CD4-positive, alpha-beta memory T cell (primary cell): ENCODE results near the gene IGFBPL1. TPM values are rescaled to one million over a fixed set of nuclear protein-coding genes. Genes with fewer than 3 reads are reported as not detected.
A peak's percentile ranks its signal among the peaks of the same experiment; 100 is the strongest.
"Not testable (repeated sequence)": the region's sequence is repeated elsewhere in the genome, so short reads cannot be mapped to it uniquely, and the experiment has no call there.

Experiments used
- CTCF ChIA-PET: fragments of 350-600 bp; sonication (Branson Sonifier 250); formaldehyde crosslinking; loops from one replicate; lab custom pipeline; 2021; ENCODE audit warnings: inconsistent platforms; ENCODE audit not compliant: partially characterized antibody; lab: Charles Lee
- POLR2A ChIA-PET: fragments of 350-600 bp; sonication (Branson Sonifier 250); formaldehyde crosslinking; loops from one replicate; lab custom pipeline; 2021; ENCODE audit not compliant: partially characterized antibody; lab: Charles Lee
- DNase-seq, 5 donors: peaks; one replicate each; pipeline versions ENCODE4 v3.0.0 to v3.0.0-alpha.2; 2020 to 2022; ENCODE audit warnings: mixed read lengths in 1 of 5
- H3K27ac ChIP-seq: one replicate; pipeline ENCODE4 v1.7.0; 2013; ENCODE audit warnings: low read depth, low read length
- H3K27me3 ChIP-seq: 2 replicates; pipeline ENCODE4 v1.7.0; 2013; ENCODE audit warnings: mild to moderate bottlenecking, low read length, moderate library complexity; ENCODE audit not compliant: insufficient read depth
- H3K36me3 ChIP-seq: 2 replicates; pipeline ENCODE4 v1.7.0; 2013; ENCODE audit warnings: mild to moderate bottlenecking, low read length, moderate library complexity; ENCODE audit not compliant: insufficient read depth
- H3K4me1 ChIP-seq: 2 replicates; pipeline ENCODE4 v1.7.0; 2013; ENCODE audit warnings: mild to moderate bottlenecking, low read length, moderate library complexity; ENCODE audit not compliant: insufficient read depth
- H3K4me3 ChIP-seq, 2 donors: one replicate each; pipeline ENCODE4 v1.7.0; 2013; ENCODE audit warnings: low read length in 2 of 2, mild to moderate bottlenecking in 1 of 2
- H3K9me3 ChIP-seq, 2 donors: one replicate each; pipeline ENCODE4 v1.7.0; 2013; ENCODE audit warnings: low read length in 2 of 2, control low read depth in 1 of 2; ENCODE audit not compliant: control insufficient read depth in 1 of 2
- H3K27ac Mint-ChIP-seq, 7 donors: one replicate each; pipeline ENCODE4 v1.8.0; 2020 to 2021; ENCODE audit warnings: mixed read lengths in 7 of 7, mild to moderate bottlenecking in 6 of 7, inconsistent platforms in 3 of 7, moderate library complexity in 3 of 7
- H3K27me3 Mint-ChIP-seq, 2 donors: one replicate each; pipeline ENCODE4 v1.8.0; 2020 to 2021; ENCODE audit warnings: mixed read lengths in 2 of 2
- H3K36me3 Mint-ChIP-seq, 2 donors: one replicate each; pipeline ENCODE4 v1.8.0; 2020 to 2021; ENCODE audit warnings: mixed read lengths in 2 of 2, inconsistent platforms in 1 of 2, mild to moderate bottlenecking in 1 of 2
- H3K4me1 Mint-ChIP-seq, 4 donors: one replicate each; pipeline ENCODE4 v1.8.0; 2020 to 2021; ENCODE audit warnings: mixed read lengths in 4 of 4, mild to moderate bottlenecking in 1 of 4
- H3K4me3 Mint-ChIP-seq, 8 donors: one replicate each; pipeline ENCODE4 v1.8.0; 2020 to 2021; ENCODE audit warnings: mixed read lengths in 8 of 8, mild to moderate bottlenecking in 7 of 8, moderate library complexity in 6 of 8, inconsistent platforms in 3 of 8
- H3K9me3 Mint-ChIP-seq, 8 donors: one replicate each; pipeline ENCODE4 v1.8.0; 2020 to 2021; ENCODE audit warnings: mixed read lengths in 8 of 8, mild to moderate bottlenecking in 5 of 8, inconsistent platforms in 3 of 8, moderate library complexity in 1 of 8
- intact Hi-C: fragments of 100-400 bp; cut with micrococcal nuclease; formaldehyde crosslinking; loops from one replicate; pipeline ENCODE4 v1.15.1; 2023
- polyA plus RNA-seq, 2 donors: library from polyadenylated mRNA; unstranded; fragments of 300-500 nt; fragmentation: Illumina TruSeq; gene quantifications; one replicate each; pipeline ENCODE4 v1.2.3, GENCODE V29; 2021
- total RNA-seq, 2 experiments: library from RNA; stranded (reverse); gene quantifications; one replicate each; pipeline ENCODE4 v1.2.3, GENCODE V29; 2021

The IGFBPL1 gene
- total and polyA plus RNA-seq, 4 experiments from 2014 or later, result not detected

- no peak overlapping the region for H3K27ac ChIP-seq
- H3K9me3 ChIP-seq, result no peaks in the 10 kb centered on the region
- H3K4me3 ChIP-seq, result no peak overlapping the region
- no peak for DNase-seq
- Mint-ChIP-seq H3K27me3 (peaks cover 10 to 16% of the 10 kb centered on the region in 2 donors), H3K27ac (peak overlapping the region in 1 of 7 donors; percentile 0), H3K4me1 (peaks cover 0 to 2% (median 0%) of the 10 kb centered on the region in 4 donors), H3K36me3 (peaks cover 11 to 14% of the 10 kb centered on the region in 2 donors), H3K9me3 (peaks cover 0 to 2% (median 0%) of the 10 kb centered on the region in 8 donors), H3K4me3 (no peak overlapping the region)
- no peaks in the 10 kb centered on the region for H3K36me3 ChIP-seq
- POLR2A ChIA-PET, result no interaction called here
- CTCF ChIA-PET, result interaction anchor here (1.4 to 2.8 kb wide), 2 partner anchors 315 to 487 kb away, joined by 4 to 8 read pairs; no protein-coding TSS in a partner anchor
- intact Hi-C loops, result loop anchor here (2.0 kb wide), 1 partner anchor 313 kb away; no protein-coding TSS in a partner anchor
- no peaks in the 10 kb centered on the region for H3K27me3 ChIP-seq
- H3K4me1 ChIP-seq, result no peaks in the 10 kb centered on the region
These were observed 22.3 kb downstream of the IGFBPL1 start for GRCh38 chr9:38401994-38402393.

- H3K9me3 Mint-ChIP-seq, H3K9me3 ChIP-seq, H3K27ac ChIP-seq, H3K27me3 Mint-ChIP-seq, H3K36me3 ChIP-seq, DNase-seq, H3K4me1 Mint-ChIP-seq, H3K4me3 ChIP-seq, POLR2A ChIA-PET, H3K4me1 ChIP-seq, intact Hi-C loops, H3K27me3 ChIP-seq, H3K4me3 Mint-ChIP-seq: not testable (repeated sequence)
- Mint-ChIP-seq H3K27ac (peak overlapping the region in 1 of 7 donors; percentile 56), H3K36me3 (peaks cover 28 to 29% of the 10 kb centered on the region in 2 donors)
- CTCF ChIA-PET, result interaction anchor here (2.8 kb wide), 1 partner anchor 312 kb away, joined by 8 read pairs; no protein-coding TSS in a partner anchor
These were observed 25.1 kb downstream of the IGFBPL1 start for GRCh38 chr9:38399191-38399590.

- peak overlapping the region in 1 of 8 donors; percentile 52 for H3K4me3 Mint-ChIP-seq
These were observed 27.9 kb downstream of the IGFBPL1 start for GRCh38 chr9:38396371-38396671.

GRCh38 chr9:38395653-38396370 is 28.4 kb downstream of the IGFBPL1 start:
- H3K4me1 Mint-ChIP-seq, result peaks cover 16 to 18% (median 17%) of the 10 kb centered on the region in 4 donors
- no peaks in the 10 kb centered on the region for H3K27me3 Mint-ChIP-seq
- H3K36me3 Mint-ChIP-seq, result peaks cover 29 to 33% of the 10 kb centered on the region in 2 donors
- POLR2A ChIA-PET, result no interaction called here
- peak overlapping the region in 1 of 8 donors; percentile 52 for H3K4me3 Mint-ChIP-seq
- no peak for DNase-seq
- Histone ChIP-seq H3K27me3 (no peaks in the 10 kb centered on the region), H3K4me1 (peaks cover 14% of the 10 kb centered on the region), H3K36me3 (no peaks in the 10 kb centered on the region), H3K9me3 (no peaks in the 10 kb centered on the region), H3K4me3 (no peak overlapping the region), H3K27ac (no peak overlapping the region)
- H3K27ac Mint-ChIP-seq, result peak overlapping the region in 2 of 7 donors; percentile 4 to 37
- CTCF ChIA-PET, result no interaction called here
- peaks cover 0 to 4% (median 0%) of the 10 kb centered on the region in 8 donors for H3K9me3 Mint-ChIP-seq
- intact Hi-C loops, result no loop called here

More at GRCh38 chr9:38396371-38396671, 27.9 kb downstream of the IGFBPL1 start:
- Histone ChIP-seq H3K4me3 (no peak overlapping the region), H3K4me1 (peaks cover 14% of the 10 kb centered on the region), H3K36me3 (no peaks in the 10 kb centered on the region), H3K27me3 (no peaks in the 10 kb centered on the region), H3K9me3 (no peaks in the 10 kb centered on the region), H3K27ac (no peak overlapping the region)
- CTCF ChIA-PET, result interaction anchor here (1.3 kb wide), 1 partner anchor 307 kb away, joined by 4 read pairs; no protein-coding TSS in a partner anchor
- H3K4me1 Mint-ChIP-seq, result peaks cover 16 to 18% (median 17%) of the 10 kb centered on the region in 4 donors
- H3K27me3 Mint-ChIP-seq, result no peaks in the 10 kb centered on the region
- H3K36me3 Mint-ChIP-seq, result peaks cover 29 to 33% of the 10 kb centered on the region in 2 donors
- peaks cover 0 to 4% (median 0%) of the 10 kb centered on the region in 8 donors for H3K9me3 Mint-ChIP-seq
- peak overlapping the region in 2 of 7 donors; percentile 4 to 73 for H3K27ac Mint-ChIP-seq
- POLR2A ChIA-PET, result no interaction called here
- intact Hi-C loops, result no loop called here
- no peak for DNase-seq

- Mint-ChIP-seq H3K4me3 (no peak overlapping the region), H3K27me3 (no peaks in the 10 kb centered on the region), H3K4me1 (peaks cover 14 to 18% (median 17%) of the 10 kb centered on the region in 4 donors), H3K27ac (peak overlapping the region in 4 of 7 donors; percentile 10 to 44 (median 30)), H3K36me3 (peaks cover 26 to 33% of the 10 kb centered on the region in 2 donors), H3K9me3 (peaks cover 0 to 4% (median 0%) of the 10 kb centered on the region in 8 donors)
- CTCF ChIA-PET, result no interaction called here
- no peaks in the 10 kb centered on the region for H3K27me3 ChIP-seq
- no peak overlapping the region for H3K4me3 ChIP-seq
- H3K9me3 ChIP-seq, result no peaks in the 10 kb centered on the region
- no peak for DNase-seq
- H3K36me3 ChIP-seq, result no peaks in the 10 kb centered on the region
- intact Hi-C loops, result no loop called here
- peaks cover 14% of the 10 kb centered on the region for H3K4me1 ChIP-seq
- POLR2A ChIA-PET, result no interaction called here
- no peak overlapping the region for H3K27ac ChIP-seq
These were observed 29.8 kb downstream of the IGFBPL1 start for GRCh38 chr9:38394416-38394815.

GRCh38 chr9:38393128-38393796 is 31.0 kb downstream of the IGFBPL1 start:
- Mint-ChIP-seq H3K4me3 (peak overlapping the region; percentile 89 to 99 (median 96)), H3K27me3 (no peaks in the 10 kb centered on the region), H3K4me1 (peaks cover 14 to 18% (median 17%) of the 10 kb centered on the region in 4 donors), H3K9me3 (peaks cover 0 to 4% (median 0%) of the 10 kb centered on the region in 8 donors), H3K27ac (peak overlapping the region; percentile 68 to 94 (median 90)), H3K36me3 (peaks cover 25 to 32% of the 10 kb centered on the region in 2 donors)
- H3K27ac ChIP-seq, result peak overlapping the region; percentile 57
- H3K4me1 ChIP-seq, result peaks cover 14% of the 10 kb centered on the region
- ChIA-PET CTCF (no interaction called here), POLR2A (no interaction called here)
- no peaks in the 10 kb centered on the region for H3K9me3 ChIP-seq
- H3K36me3 ChIP-seq, result no peaks in the 10 kb centered on the region
- no peaks in the 10 kb centered on the region for H3K27me3 ChIP-seq
- intact Hi-C loops, result no loop called here
- peak overlapping the region; percentile 58 to 74 for H3K4me3 ChIP-seq
- peak in 3 of 5 donors; percentile 2 to 4 (median 4) for DNase-seq
